HepG2 (cell line): Measurements from ENCODE around the gene ATF3. TPM values are rescaled to one million over a fixed set of nuclear protein-coding genes. Genes with fewer than 3 reads are reported as not detected.

Source experiments
- CCDC6 ChIP-seq: sonication (generic); formaldehyde crosslinking; IDR thresholded peaks from 2 replicates; pipeline ENCODE4 v1.8.1; 2022; ENCODE audit warnings: mild to moderate bottlenecking, missing genetic modification reagents, moderate library complexity
- ISL2 ChIP-seq: sonication (generic); formaldehyde crosslinking; IDR thresholded peaks from 2 replicates; pipeline ENCODE4 v1.5.0; 2020; ENCODE audit warnings: missing genetic modification reagents
- KDM5B ChIP-seq: sonication (generic); formaldehyde crosslinking; IDR thresholded peaks from 2 replicates; pipeline ENCODE4 v1.4.0; 2020; ENCODE audit warnings: missing genetic modification reagents, mild to moderate bottlenecking, borderline replicate concordance
- LRRFIP1 ChIP-seq: sonication (generic); formaldehyde crosslinking; conservative IDR thresholded peaks from 2 replicates; pipeline ENCODE4 v1.4.0; 2020; ENCODE audit warnings: missing genetic modification reagents
- NR0B2 ChIP-seq: sonication (generic); formaldehyde crosslinking; IDR thresholded peaks from 2 replicates; pipeline ENCODE4 v1.4.0; 2020; ENCODE audit warnings: mild to moderate bottlenecking, missing genetic modification reagents
- NRL ChIP-seq: sonication (generic); formaldehyde crosslinking; IDR thresholded peaks from 2 replicates; pipeline ENCODE4 v1.5.0; 2020; ENCODE audit warnings: missing genetic modification reagents, mild to moderate bottlenecking, moderate library complexity, borderline replicate concordance
- RXRB ChIP-seq: IDR thresholded peaks from 2 replicates; pipeline ENCODE4 v1.6.1; 2016; ENCODE audit warnings: borderline replicate concordance, missing genetic modification reagents, missing compliant biosample characterization
- SOX6 ChIP-seq, 2 experiments: fragments of 450-650 bp in 1 of 2; sonication (generic) in 1 of 2; formaldehyde crosslinking in 1 of 2; IDR thresholded peaks; 2 replicates each; pipeline versions ENCODE4 v1.4.0 to v1.6.1; 2017 to 2020; ENCODE audit warnings: antibody characterized with exemption in 1 of 2, mild to moderate bottlenecking in 1 of 2, missing genetic modification reagents in 1 of 2
- TRIM24 ChIP-seq: sonication (generic); formaldehyde crosslinking; IDR thresholded peaks from 2 replicates; pipeline ENCODE4 v1.8.0; 2022; ENCODE audit warnings: mild to moderate bottlenecking, missing genetic modification reagents
- ZBED4 ChIP-seq: sonication (generic); formaldehyde crosslinking; IDR thresholded peaks from 2 replicates; pipeline ENCODE4 v1.4.0; 2020; ENCODE audit warnings: missing genetic modification reagents, borderline replicate concordance
- ZBTB33 ChIP-seq: sonication (generic); formaldehyde crosslinking; IDR thresholded peaks from 2 replicates; pipeline ENCODE4 v1.4.0; 2020; ENCODE audit warnings: missing genetic modification reagents
- ZKSCAN8 ChIP-seq: IDR thresholded peaks from 2 replicates; pipeline ENCODE4 v1.6.1; 2016; ENCODE audit warnings: borderline replicate concordance, missing genetic modification reagents, missing compliant biosample characterization
- ZMAT3 ChIP-seq: sonication (generic); formaldehyde crosslinking; conservative IDR thresholded peaks from 2 replicates; pipeline ENCODE4 v1.7.0; 2021; ENCODE audit warnings: missing genetic modification reagents
- ZMYM2 ChIP-seq: sonication (generic); formaldehyde crosslinking; IDR thresholded peaks from 2 replicates; pipeline ENCODE4 v1.8.0; 2022; ENCODE audit warnings: mild to moderate bottlenecking, missing genetic modification reagents
- ZNF224 ChIP-seq: sonication (generic); formaldehyde crosslinking; IDR thresholded peaks from 2 replicates; pipeline ENCODE4 v1.5.0; 2020; ENCODE audit warnings: mild to moderate bottlenecking, missing genetic modification reagents
- ZNF263 ChIP-seq: sonication (generic); formaldehyde crosslinking; IDR thresholded peaks from 2 replicates; pipeline ENCODE4 v1.4.0; 2020; ENCODE audit warnings: missing genetic modification reagents
- ZNF792 ChIP-seq: IDR thresholded peaks from 2 replicates; pipeline ENCODE4 v1.6.1; 2016
- polyA plus RNA-seq, 8 experiments: library from polyadenylated mRNA; depleted of rRNA in 3 of 8; stranded (reverse) in 7 of 8; unstranded in 1 of 8; fragments of >200 nt; fragmentation: Illumina TruSeq in 4 of 8; extraction: Trizol in 4 of 8; gene quantifications; 2 replicates each; pipeline versions ENCODE4 v1.2.1 to v1.2.3, GENCODE V29; 2011 to 2016; ENCODE audit warnings: low read depth in 4 of 8, missing spikeins in 1 of 8, mixed read lengths in 1 of 8; ENCODE audit not compliant: insufficient read depth in 1 of 8
- total RNA-seq, 5 experiments: library from RNA; depleted of rRNA; stranded (reverse); fragments of >200 nt; fragmentation: Illumina TruSeq; extraction: Trizol; gene quantifications; 2 replicates each; pipeline ENCODE4 v1.2.3, GENCODE V29; 2016; ENCODE audit warnings: low read depth in 1 of 5

Gene ATF3
- total and polyA plus RNA-seq, 2 of the 13 experiments (the other 11 are each of a cell fraction or from before 2014, with no cell fraction given) = 5.0 to 13.0 TPM

GRCh38 chr1:212665241-212666115 is 56.9 kb downstream of the ATF3 start (continued):
- TF ChIP-seq KDM5B (CRISPR knock-in tag) (peak; percentile 40; the same call in 1 of the 2 replicates), ZBED4 (CRISPR knock-in tag) (peak; percentile 67; the same call in 1 of the 2 replicates), ZNF263 (CRISPR knock-in tag) (peak; percentile 98), ZBTB33 (CRISPR knock-in tag) (no peak), CCDC6 (0 out of 2 replicates have a peak, but pooled peaks have one; percentile 60), LRRFIP1 (CRISPR knock-in tag) (no peak), NRL (CRISPR knock-in tag) (peak; percentile 62; the same call in 1 of the 2 replicates), TRIM24 (CRISPR knock-in tag) (no peak), ZNF224 (CRISPR knock-in tag) (0 out of 2 replicates have a peak, but pooled peaks have one; percentile 59), ISL2 (CRISPR knock-in tag) (peak; percentile 63), ZNF792 (CRISPR knock-in tag) (peak; percentile 39; the same call in 1 of the 2 replicates), SOX6 (IDR thresholded peaks at IDR 0.05) (no peak), SOX6 (CRISPR knock-in tag; IDR thresholded peaks at IDR 0.05) (peak; percentile 39; the same call in 1 of the 2 replicates), RXRB (CRISPR knock-in tag) (peak; percentile 53; the same call in 1 of the 2 replicates), ZMAT3 (CRISPR knock-in tag) (no peak), ZMYM2 (CRISPR knock-in tag) (no peak), NR0B2 (CRISPR knock-in tag) (no peak), ZKSCAN8 (CRISPR knock-in tag) (no peak)
